ENCODE results near the gene SYNJ2. TPM values are rescaled to one million over a fixed set of nuclear protein-coding genes. Genes with fewer than 3 reads are reported as not detected.

SYNJ2 gene
- total RNA-seq, result 35.4 and 55.3 TPM in 2 replicates

GRCh38 chr6:157981395-157982101 is at the start of gene SYNJ2:
TSS of gene SYNJ2 (plus strand) at chr6:157981863. CDS start at chr6:157981962, 99 bp downstream.

Other genes with a start within 250 kb of the SYNJ2 start
- 71.4 and 100 TPM in 2 replicates for gene SNX9, start 158.6 kb upstream of the SYNJ2 start, total RNA-seq
- gene SERAC1, start 186.4 kb downstream of the SYNJ2 start, total RNA-seq, result 9.6 and 16.7 TPM in 2 replicates
- gene GTF2H5, start 186.5 kb downstream of the SYNJ2 start, total RNA-seq, result 5.0 and 7.0 TPM in 2 replicates